Osteocyte (in vitro differentiated cells): Measurements from ENCODE around the gene NUTM2F. TPM values are rescaled to one million over a fixed set of nuclear protein-coding genes. Genes with fewer than 3 reads are reported as not detected.
"Not testable (repeated sequence)": the region's sequence is repeated elsewhere in the genome, so short reads cannot be mapped to it uniquely, and the experiment has no call there.

ENCODE experiments used
- DNase-seq: peaks from one replicate; pipeline ENCODE4 v3.0.0; 2021; ENCODE audit warnings: mixed read lengths; ENCODE audit not compliant: unreplicated experiment; ENCODE audit errors: extremely low spot score
- H3K27ac Mint-ChIP-seq: one replicate; pipeline ENCODE4 v1.8.0; 2021; ENCODE audit warnings: mild to moderate bottlenecking, mixed read lengths; ENCODE audit not compliant: unreplicated experiment
- H3K27me3 Mint-ChIP-seq: one replicate; pipeline ENCODE4 v1.8.0; 2021; ENCODE audit warnings: mixed read lengths; ENCODE audit not compliant: unreplicated experiment
- H3K36me3 Mint-ChIP-seq: one replicate; pipeline ENCODE4 v1.8.0; 2021; ENCODE audit warnings: mixed read lengths; ENCODE audit not compliant: unreplicated experiment
- H3K4me1 Mint-ChIP-seq: one replicate; pipeline ENCODE4 v1.8.0; 2021; ENCODE audit warnings: mixed read lengths; ENCODE audit not compliant: unreplicated experiment
- H3K4me3 Mint-ChIP-seq: one replicate; pipeline ENCODE4 v1.8.0; 2021; ENCODE audit warnings: mild to moderate bottlenecking, moderate library complexity, mixed read lengths; ENCODE audit not compliant: unreplicated experiment
- H3K9me3 Mint-ChIP-seq: one replicate; pipeline ENCODE4 v1.8.0; 2021; ENCODE audit warnings: mixed read lengths; ENCODE audit not compliant: unreplicated experiment
- CTCF ChIP-seq: fragments of 200-600 bp; sonication (generic); IDR thresholded peaks from 2 replicates; pipeline ENCODE4 v1.5.0; 2021; ENCODE audit warnings: antibody characterized with exemption, mild to moderate bottlenecking, moderate library complexity
- total RNA-seq: library from RNA; stranded (reverse); gene quantifications from 2 replicates; pipeline ENCODE4 v1.2.1, GENCODE V29; 2021

Gene NUTM2F
- total RNA-seq, 1 donor from 2014 or later: not detected

DNA sequence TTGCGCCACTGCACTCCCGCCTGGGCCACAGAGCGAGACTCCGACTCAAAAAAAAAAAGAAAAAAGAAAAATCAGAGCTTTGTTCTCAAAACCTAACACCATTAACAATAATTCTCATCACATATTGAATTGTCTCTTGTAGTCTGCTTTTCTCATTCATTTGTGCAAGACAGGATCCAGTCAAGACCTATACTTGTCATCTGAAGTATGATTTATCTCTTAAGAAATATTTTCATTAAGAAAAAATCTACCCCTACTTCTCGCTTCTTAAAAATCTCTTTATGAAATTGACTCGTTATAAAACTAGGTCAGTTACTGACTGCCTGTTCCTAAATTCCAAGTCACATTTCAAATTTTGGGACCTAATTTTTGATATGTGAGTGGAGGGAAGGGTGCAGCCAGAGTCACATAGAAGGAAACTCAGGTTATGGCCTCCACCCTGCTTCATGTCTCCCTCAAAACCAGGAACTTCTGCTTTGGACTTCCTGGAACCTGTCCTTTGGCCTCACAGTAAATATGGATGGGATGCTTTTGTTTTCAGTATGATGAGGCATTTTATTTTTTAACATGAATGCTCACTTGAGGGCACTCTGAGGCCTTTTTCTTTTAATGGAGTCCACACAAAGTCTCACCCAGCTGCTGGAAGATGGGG is 50.4 kb downstream of the NUTM2F start:
- Mint-ChIP-seq H3K4me1 (no peaks in the 10 kb centered on the region), H3K36me3 (peaks cover 45% of the 10 kb centered on the region), H3K27me3 (no peaks in the 10 kb centered on the region), H3K27ac (no peak overlapping the region), H3K9me3 (peaks cover 10% of the 10 kb centered on the region), H3K4me3 (no peak overlapping the region)
- no peak for DNase-seq
- no peak for TF ChIP-seq CTCF

DNA sequence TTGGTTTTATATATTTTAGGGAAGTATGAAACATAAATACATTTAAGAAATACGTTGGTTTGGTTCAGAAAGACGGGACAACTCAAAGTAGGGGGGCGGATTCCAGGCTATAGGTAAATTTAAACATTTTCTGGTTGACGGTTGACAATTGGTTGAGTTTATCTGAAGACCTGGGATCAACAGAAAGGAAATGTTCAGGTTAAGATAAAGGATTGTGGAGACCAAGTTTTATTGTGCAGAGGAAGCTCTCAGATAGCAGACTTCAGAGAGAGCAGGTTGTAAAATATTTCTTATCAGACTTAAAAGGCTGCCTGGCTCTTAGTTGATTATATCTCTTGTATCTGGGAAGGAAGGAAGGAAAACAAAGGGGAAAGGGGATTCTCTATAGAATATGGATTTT is 51.4 kb downstream of the NUTM2F start:
- H3K27ac Mint-ChIP-seq, H3K27me3 Mint-ChIP-seq, H3K4me1 Mint-ChIP-seq, H3K9me3 Mint-ChIP-seq, DNase-seq, H3K4me3 Mint-ChIP-seq: not testable (repeated sequence)
- peaks cover 40% of the 10 kb centered on the region for H3K36me3 Mint-ChIP-seq

GRCh38 chr9:94270009-94270408 is 58.4 kb downstream of the NUTM2F start:
- Mint-ChIP-seq H3K27ac (no peak overlapping the region), H3K4me3 (no peak overlapping the region), H3K27me3 (no peaks in the 10 kb centered on the region), H3K9me3 (no peaks in the 10 kb centered on the region), H3K36me3 (peaks cover 6% of the 10 kb centered on the region), H3K4me1 (peaks cover 1% of the 10 kb centered on the region)
- no peak for DNase-seq
- no peak for TF ChIP-seq CTCF

DNA sequence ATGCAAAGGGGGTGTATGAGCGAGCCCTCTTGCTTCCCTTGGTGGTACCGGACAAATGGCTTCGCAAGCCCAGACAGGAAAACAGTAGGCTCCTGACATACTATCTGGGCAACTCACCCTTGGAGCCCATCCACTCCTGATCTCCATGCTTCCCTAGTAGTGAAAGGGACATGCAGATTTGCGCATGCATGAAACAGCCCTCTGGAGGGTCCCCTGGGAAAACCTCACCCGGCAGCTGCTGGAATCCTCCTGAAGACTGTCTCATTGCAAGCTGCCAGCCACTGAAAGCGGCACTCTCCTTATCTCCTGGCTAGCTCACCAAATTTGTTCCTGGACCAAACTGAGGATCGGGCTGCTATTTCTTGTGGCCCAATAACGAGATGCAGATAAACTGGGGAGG is 59.2 kb downstream of the NUTM2F start:
- peaks cover 1% of the 10 kb centered on the region for H3K4me1 Mint-ChIP-seq
- no peak overlapping the region for H3K27ac Mint-ChIP-seq
- no peaks in the 10 kb centered on the region for H3K9me3 Mint-ChIP-seq

More for the DNA sequence above, 59.2 kb downstream of the NUTM2F start:
- no peak for DNase-seq
- Mint-ChIP-seq H3K27me3 (no peaks in the 10 kb centered on the region), H3K36me3 (peaks cover 6% of the 10 kb centered on the region), H3K4me3 (no peak overlapping the region)
- TF ChIP-seq CTCF: no peak

Other genes with a start within 250 kb of the NUTM2F start
- 9.9 and 11.5 TPM in 2 replicates for gene PTPDC1, start 244.2 kb downstream of the NUTM2F start, total RNA-seq
- 4.7 and 6.1 TPM in 2 replicates for gene ZNF169, start 69.3 kb downstream of the NUTM2F start, total RNA-seq
- 14.6 and 15.2 TPM in 2 replicates for gene PCAT7, start 226.4 kb upstream of the NUTM2F start, total RNA-seq